Measurements from ENCODE around the gene RECK. TPM values are rescaled to one million over a fixed set of nuclear protein-coding genes. Genes with fewer than 3 reads are reported as not detected.

The RECK gene
- polyA plus RNA-seq, 3 donors from 2014 or later = 7.8 to 14.4 (median 13.8) TPM

DNA sequence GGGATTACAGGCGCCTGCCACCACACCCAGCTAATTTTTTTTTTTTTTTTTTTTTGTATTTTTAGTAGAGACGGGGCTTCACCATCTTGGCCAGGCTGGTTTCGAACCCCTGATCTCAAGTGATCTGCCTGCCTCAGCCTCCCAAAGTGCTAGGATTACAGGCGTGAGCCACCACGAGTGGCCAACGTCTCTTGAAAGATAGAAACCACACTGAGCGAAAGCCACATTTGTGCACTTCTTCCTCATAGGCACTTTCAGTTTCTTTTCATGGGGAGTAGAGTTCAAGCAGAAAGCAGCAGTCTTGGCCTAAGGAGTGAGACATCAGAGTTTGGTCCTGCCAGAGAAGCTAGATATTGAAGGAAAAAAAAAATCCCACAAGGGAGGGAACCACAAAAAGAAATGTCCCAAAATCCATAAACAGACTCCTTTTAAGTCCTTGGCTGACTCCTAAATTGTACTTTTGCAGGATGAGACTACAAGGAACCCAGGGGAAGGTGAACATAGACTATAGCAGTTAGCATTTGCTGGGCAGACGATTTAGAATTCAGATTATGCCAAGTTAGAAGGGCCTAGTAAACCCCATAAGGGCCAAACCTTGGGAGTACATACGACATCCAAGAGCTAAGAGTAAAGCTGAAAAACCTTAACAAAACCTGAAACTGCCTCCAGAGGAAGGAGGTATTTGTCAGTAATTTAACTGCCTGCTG is 55.9 kb downstream of the RECK start:
- Mint-ChIP-seq H3K27me3 (ENCODE audit: low read depth in 3 of 3) (peaks cover 0 to 3% (median 1%) of the 10 kb centered on the region in 3 donors), H3K4me1 (peaks cover 15 to 21% of the 10 kb centered on the region in 2 donors), H3K36me3 (peaks cover 0 to 6% (median 0%) of the 10 kb centered on the region in 3 donors), H3K27ac (peak overlapping the region; percentile 89 to 96 (median 92)), H3K9me3 (peaks cover 0 to 2% (median 0%) of the 10 kb centered on the region in 6 donors), H3K4me3 (peak overlapping the region in 2 of 5 donors; percentile 13 to 30)
- DNase-seq = peak; percentile 43 to 60 (median 54)

DNA sequence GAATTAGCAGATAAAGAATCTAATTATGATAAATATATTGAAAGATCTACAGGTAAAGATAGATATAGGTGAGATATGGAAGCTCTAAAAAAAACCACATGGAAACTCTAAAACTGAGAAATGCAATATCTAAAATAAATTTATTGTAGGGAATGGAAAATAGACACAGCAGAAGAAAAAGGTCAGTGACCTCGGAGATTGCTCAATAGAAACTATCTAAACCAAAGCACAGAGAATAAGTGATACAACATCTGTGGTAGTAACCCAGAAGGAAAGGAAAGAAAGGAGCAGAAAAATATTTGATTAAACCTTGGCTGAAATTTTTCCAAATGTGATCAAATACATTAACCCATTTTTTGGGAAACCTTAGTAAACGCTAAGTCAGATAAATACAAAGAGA is 56.7 kb downstream of the RECK start:
- Mint-ChIP-seq H3K27me3 (ENCODE audit: low read depth in 3 of 3) (peaks cover 0 to 1% (median 0%) of the 10 kb centered on the region in 3 donors), H3K4me1 (peaks cover 15 to 21% of the 10 kb centered on the region in 2 donors), H3K27ac (peak overlapping the region; percentile 89 to 96 (median 92)), H3K9me3 (peaks cover 0 to 2% (median 0%) of the 10 kb centered on the region in 6 donors), H3K36me3 (peaks cover 0 to 6% (median 0%) of the 10 kb centered on the region in 3 donors), H3K4me3 (no peak overlapping the region)
- DNase-seq = no peak

DNA sequence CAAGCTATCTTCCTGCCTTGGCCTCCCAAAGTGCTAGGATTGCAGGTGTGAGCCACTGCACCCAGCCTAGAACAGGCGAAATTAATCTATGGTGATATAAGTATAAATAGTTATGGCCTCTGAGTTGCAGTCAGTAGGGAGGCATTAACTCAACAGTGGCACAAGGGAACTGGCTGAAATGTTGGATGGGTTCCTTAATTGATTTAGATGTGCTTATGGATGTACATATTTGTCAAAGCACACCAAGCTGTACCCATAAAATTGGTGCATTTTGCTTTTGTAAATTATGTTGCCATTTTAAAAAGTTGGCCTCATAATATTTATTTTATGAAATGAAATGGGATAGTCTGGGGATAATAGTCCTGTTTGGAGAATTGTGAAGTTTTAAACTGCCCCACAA is 63.0 kb downstream of the RECK start:
- Mint-ChIP-seq H3K27ac (no peak overlapping the region), H3K27me3 (ENCODE audit: low read depth in 3 of 3) (peaks cover 0 to 1% (median 0%) of the 10 kb centered on the region in 3 donors), H3K36me3 (peaks cover 0 to 11% (median 0%) of the 10 kb centered on the region in 3 donors), H3K9me3 (no peaks in the 10 kb centered on the region), H3K4me3 (no peak overlapping the region), H3K4me1 (peaks cover 3 to 8% of the 10 kb centered on the region in 2 donors)
- DNase-seq = no peak

DNA sequence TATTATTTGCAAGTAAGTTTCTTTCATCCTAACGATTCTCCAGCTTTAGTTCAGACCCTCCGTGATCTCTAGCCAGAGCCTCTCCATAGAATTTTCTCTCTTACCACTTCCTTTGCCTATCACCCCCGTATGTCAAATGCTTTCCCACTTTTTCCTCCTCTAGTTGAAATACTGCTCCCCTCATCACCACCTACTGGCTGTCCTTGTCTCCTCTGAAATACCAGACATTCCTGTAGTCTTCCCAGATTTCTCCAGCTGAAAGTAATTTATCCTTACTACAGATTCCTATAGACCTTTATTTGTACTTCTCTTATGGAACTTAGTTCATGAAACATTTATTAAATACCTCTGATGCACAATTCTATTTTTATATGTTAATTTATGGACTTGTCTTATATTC is 63.8 kb downstream of the RECK start:
- Mint-ChIP-seq H3K4me3 (no peak overlapping the region), H3K36me3 (peaks cover 0 to 4% (median 0%) of the 10 kb centered on the region in 3 donors), H3K9me3 (no peaks in the 10 kb centered on the region), H3K27ac (no peak overlapping the region), H3K4me1 (peaks cover 3 to 8% of the 10 kb centered on the region in 2 donors), H3K27me3 (ENCODE audit: low read depth in 3 of 3) (peaks cover 0 to 1% (median 0%) of the 10 kb centered on the region in 3 donors)
- no peak for DNase-seq

DNA sequence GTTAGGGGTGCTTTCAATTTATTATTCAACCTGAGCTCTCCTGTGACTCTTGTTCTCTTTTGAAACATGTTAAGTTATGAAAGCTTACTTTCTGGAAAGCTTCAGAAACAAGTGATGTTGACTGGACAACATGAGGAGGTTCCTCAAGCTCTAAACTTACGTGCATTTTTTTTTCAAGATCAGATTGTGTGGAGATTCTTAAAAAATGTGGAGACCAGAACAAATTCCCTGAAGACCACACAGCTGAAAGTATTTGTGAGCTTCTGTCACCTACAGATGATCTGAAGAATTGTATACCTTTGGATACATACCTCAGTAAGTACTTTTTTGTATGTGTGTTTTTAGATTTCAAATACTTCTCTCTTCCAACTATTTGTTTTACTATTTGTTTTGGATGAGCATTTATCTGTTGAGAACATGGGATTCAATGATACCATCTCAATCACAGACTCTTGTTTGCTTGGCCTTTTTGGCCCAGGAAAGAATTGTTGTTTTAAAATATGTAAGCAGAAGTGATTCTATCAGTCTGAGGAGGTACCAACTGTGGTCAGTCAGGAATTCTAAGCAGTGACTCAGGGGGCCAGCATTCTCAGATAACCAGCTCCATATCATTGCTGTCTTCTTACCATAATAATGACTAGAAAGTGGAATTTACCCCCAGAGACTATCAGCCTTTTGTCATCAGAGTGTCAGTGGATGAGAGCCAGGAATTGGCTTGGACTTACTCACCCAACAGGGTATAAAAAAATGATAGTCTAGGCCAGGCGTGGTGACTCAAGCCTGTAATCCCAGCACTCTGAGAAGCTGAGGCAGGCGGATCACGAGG is 65.4 kb downstream of the RECK start:
- DNase-seq = no peak
- Mint-ChIP-seq H3K27ac (no peak overlapping the region), H3K4me1 (peaks cover 3 to 8% of the 10 kb centered on the region in 2 donors), H3K9me3 (no peaks in the 10 kb centered on the region), H3K36me3 (peaks cover 0 to 4% (median 0%) of the 10 kb centered on the region in 3 donors), H3K27me3 (ENCODE audit: low read depth in 3 of 3) (peaks cover 0 to 1% (median 0%) of the 10 kb centered on the region in 3 donors), H3K4me3 (no peak overlapping the region)

DNA sequence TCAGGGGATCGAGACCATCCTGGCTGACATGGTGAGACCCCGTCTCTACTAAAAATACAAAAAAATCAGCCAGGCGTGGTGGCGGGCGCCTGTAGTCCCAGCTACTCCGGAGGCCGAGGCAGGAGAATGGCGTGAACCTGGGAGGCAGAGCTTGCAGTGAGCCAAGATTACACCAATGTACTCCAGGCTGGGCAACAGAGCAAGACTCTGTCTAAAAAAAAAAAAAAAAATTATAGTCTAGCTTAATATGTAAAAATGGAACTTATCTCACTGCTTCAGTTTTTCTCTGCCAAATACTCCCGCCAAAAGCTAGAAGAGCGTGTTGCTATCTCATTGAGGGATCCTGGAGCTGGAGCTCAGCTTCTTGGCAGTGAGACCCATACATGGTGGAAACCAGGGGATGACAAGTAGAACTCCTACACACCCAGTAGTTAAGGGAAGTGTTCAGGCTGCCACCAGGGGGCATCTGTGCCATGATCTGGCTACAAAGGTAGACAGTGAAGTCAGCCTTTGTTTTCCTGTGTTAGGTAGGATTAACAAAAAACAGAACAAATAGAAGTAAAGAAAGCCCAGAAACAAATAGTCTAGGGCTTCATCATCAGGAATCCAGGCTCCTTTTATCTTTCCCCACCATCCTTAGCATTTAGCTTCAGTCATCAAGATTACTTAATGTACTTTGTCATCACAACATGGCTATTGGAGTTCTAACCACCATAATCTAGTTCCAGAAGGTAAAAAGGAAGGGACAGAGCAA is 66.2 kb downstream of the RECK start:
- no peak overlapping the region for H3K4me3 Mint-ChIP-seq
- H3K27me3 Mint-ChIP-seq (ENCODE audit: low read depth in 3 of 3) = no peaks in the 10 kb centered on the region
- peak; percentile 76 to 81 (median 79) for DNase-seq
- H3K36me3 Mint-ChIP-seq = peaks cover 0 to 4% (median 4%) of the 10 kb centered on the region in 3 donors
- H3K9me3 Mint-ChIP-seq = no peaks in the 10 kb centered on the region
- peak overlapping the region in 4 of 6 donors; percentile 1 to 52 (median 40) for H3K27ac Mint-ChIP-seq
- H3K4me1 Mint-ChIP-seq = peaks cover 3 to 8% of the 10 kb centered on the region in 2 donors

DNA sequence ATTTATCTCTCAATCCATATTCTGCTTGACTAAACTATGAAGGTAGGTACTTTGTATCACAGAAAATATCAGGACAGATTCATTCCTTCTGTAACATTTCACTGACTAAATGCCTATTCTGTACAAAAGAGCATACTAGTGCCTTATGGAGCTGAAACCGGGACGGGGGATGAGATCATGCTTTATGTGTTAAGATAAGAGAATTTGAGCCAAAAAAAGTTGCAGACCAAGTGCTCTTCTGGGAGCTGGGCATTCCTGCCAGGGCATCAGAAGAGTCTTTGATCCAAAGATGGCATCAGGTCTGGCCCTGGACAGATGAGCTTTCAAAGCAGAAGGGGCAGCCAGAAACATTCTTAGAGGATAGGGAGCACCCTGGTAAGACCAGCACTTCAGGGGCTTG is 72.4 kb downstream of the RECK start:
- DNase-seq = no peak
- Mint-ChIP-seq H3K27me3 (ENCODE audit: low read depth in 3 of 3) (no peaks in the 10 kb centered on the region), H3K27ac (peak overlapping the region in 1 of 6 donors; percentile 56), H3K4me1 (no peaks in the 10 kb centered on the region), H3K36me3 (peaks cover 6 to 26% (median 16%) of the 10 kb centered on the region in 3 donors), H3K9me3 (no peaks in the 10 kb centered on the region), H3K4me3 (no peak overlapping the region)

DNA sequence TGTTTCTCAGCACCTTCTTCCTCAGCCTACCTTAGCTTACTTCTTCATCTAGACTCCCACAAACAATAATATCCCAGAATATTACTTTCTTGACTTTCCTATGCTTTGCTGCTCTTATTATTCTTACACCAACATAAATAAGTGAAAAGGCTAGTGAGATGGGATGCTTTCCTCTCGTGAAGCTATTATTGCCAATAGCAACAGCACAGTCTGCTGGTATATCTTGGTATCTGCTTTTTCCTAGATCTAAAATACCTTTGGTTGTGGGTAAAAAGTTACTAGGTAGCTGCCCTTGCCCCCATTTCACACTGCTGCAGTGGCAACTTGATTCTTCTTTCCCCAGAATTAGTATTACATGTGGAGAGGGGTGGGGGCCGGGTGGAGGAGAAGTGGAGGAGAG is 73.7 kb downstream of the RECK start:
- H3K4me3 Mint-ChIP-seq = no peak overlapping the region
- no peaks in the 10 kb centered on the region for H3K4me1 Mint-ChIP-seq
- H3K9me3 Mint-ChIP-seq = no peaks in the 10 kb centered on the region
- H3K36me3 Mint-ChIP-seq = peaks cover 6 to 26% (median 16%) of the 10 kb centered on the region in 3 donors
- no peak for DNase-seq
- no peak overlapping the region for H3K27ac Mint-ChIP-seq
- no peaks in the 10 kb centered on the region for H3K27me3 Mint-ChIP-seq (ENCODE audit: low read depth in 3 of 3)

DNA sequence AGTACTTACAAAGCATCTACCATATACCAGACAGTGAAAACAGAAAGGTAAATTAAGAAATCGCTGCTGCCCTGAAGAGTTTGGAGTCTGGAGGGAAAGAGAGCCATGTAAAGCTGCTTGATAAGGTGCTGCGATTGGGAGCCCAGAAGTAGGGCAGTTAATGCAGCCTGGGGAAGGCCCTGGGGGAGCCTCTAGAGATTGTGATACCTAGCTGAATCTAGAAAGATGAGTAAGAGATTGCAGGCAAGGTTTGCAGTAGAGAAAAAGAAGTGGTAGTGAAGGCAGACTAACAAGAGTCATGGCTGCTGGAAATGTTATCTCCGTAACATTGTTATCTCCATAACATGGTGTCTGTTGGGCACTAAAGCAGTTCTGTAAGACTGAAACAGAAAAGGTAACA is 75.8 kb downstream of the RECK start:
- Mint-ChIP-seq H3K4me1 (no peaks in the 10 kb centered on the region), H3K27me3 (ENCODE audit: low read depth in 3 of 3) (no peaks in the 10 kb centered on the region), H3K9me3 (no peaks in the 10 kb centered on the region), H3K27ac (no peak overlapping the region), H3K4me3 (no peak overlapping the region), H3K36me3 (peaks cover 11 to 33% (median 16%) of the 10 kb centered on the region in 3 donors)
- no peak for DNase-seq

DNA sequence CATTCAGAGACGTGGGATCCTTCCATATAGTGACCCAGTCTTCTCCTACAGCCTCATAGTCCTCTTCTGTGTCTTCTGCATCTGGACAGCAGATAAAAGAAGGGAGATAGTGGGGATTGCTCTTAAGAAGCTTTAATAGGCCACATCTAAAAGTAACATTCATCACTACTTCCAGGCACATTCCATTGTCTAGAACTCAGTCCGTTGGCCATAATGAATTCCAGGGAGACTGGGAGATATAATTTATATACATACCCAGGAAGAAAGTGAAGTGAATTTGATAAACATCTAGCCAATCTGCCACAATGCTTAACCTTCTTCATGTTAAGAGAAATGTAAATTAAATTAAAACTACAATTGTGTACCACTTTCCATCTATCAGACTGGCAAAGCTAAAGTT is 77.3 kb downstream of the RECK start:
- Mint-ChIP-seq H3K27ac (no peak overlapping the region), H3K4me1 (no peaks in the 10 kb centered on the region), H3K9me3 (no peaks in the 10 kb centered on the region), H3K27me3 (ENCODE audit: low read depth in 3 of 3) (no peaks in the 10 kb centered on the region), H3K36me3 (peaks cover 8 to 29% (median 14%) of the 10 kb centered on the region in 3 donors), H3K4me3 (no peak overlapping the region)
- no peak for DNase-seq

DNA sequence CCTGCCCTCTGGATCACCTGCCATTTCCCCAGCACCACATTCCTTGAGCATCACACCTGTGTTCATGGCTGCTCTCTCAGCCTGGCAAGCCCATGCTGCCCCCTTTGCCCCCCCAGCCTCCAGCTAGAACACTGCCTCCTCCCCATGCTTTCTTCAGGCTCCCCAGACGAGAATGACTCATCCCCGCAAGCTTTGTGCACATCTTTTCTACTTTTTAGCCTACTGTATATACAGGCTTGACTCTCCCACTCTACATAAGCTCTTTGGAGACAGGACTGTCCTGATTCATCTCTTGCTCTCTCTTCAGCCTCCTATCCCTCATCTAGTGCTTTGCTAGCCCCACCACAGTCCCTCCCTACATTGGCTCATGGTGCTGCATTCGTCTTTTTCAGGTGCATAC is 79.9 kb downstream of the RECK start:
- no peak overlapping the region for H3K4me3 Mint-ChIP-seq
- peaks cover 8 to 28% (median 12%) of the 10 kb centered on the region in 3 donors for H3K36me3 Mint-ChIP-seq
- no peaks in the 10 kb centered on the region for H3K4me1 Mint-ChIP-seq
- no peak for DNase-seq
- H3K9me3 Mint-ChIP-seq = no peaks in the 10 kb centered on the region
- no peak overlapping the region for H3K27ac Mint-ChIP-seq
- H3K27me3 Mint-ChIP-seq (ENCODE audit: low read depth in 3 of 3) = no peaks in the 10 kb centered on the region

DNA sequence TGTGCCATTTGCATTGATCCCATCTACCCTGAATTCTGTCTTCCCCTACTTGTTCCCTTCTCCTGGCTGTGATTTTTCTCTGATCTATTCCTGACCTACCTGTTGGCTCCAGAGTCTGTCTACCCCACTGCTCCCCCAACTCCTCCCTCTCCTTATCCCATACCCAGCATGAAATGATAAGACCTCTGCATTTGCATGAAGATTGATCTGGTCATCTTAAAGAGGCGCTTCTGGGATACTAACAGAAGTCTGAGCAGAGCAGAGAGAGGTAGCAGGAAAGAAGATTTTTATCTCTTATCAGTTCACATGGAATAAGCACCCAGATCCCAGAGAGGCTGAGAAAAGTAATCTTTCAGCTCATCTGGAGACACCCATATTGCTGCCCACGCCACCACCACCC is 81.5 kb downstream of the RECK start:
- no peaks in the 10 kb centered on the region for H3K9me3 Mint-ChIP-seq
- H3K4me1 Mint-ChIP-seq = no peaks in the 10 kb centered on the region
- H3K4me3 Mint-ChIP-seq = no peak overlapping the region
- no peaks in the 10 kb centered on the region for H3K27me3 Mint-ChIP-seq (ENCODE audit: low read depth in 3 of 3)
- H3K36me3 Mint-ChIP-seq = peaks cover 12 to 40% (median 23%) of the 10 kb centered on the region in 3 donors
- H3K27ac Mint-ChIP-seq = peak overlapping the region in 1 of 6 donors; percentile 5
- no peak for DNase-seq

DNA sequence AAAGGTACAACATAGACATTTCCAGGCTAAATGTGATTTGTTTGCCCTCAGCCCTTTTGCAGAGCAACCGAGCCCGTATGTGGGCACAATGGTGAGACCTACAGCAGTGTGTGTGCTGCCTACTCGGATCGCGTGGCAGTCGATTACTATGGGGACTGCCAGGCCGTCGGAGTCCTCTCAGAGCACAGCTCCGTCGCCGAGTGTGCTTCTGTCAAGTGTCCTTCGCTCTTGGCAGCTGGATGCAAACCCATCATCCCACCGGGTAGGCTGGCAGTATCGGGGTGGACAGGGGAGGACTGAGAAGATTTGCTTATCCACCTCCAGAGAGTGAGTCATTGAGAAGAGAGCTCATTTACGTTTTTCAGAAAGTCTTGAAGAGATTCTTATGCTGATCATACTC is 82.0 kb downstream of the RECK start:
- Mint-ChIP-seq H3K36me3 (peaks cover 12 to 36% (median 25%) of the 10 kb centered on the region in 3 donors), H3K27ac (no peak overlapping the region)

More for the DNA sequence above, 82.0 kb downstream of the RECK start:
- H3K4me3 Mint-ChIP-seq = no peak overlapping the region
- no peak for DNase-seq
- H3K4me1 Mint-ChIP-seq = no peaks in the 10 kb centered on the region
- no peaks in the 10 kb centered on the region for H3K27me3 Mint-ChIP-seq (ENCODE audit: low read depth in 3 of 3)
- no peaks in the 10 kb centered on the region for H3K9me3 Mint-ChIP-seq

All from immature natural killer cell (primary cell).